Small intestine (tissue), 7 donors: Measurements from ENCODE around the gene FBXL17. TPM values are rescaled to one million over a fixed set of nuclear protein-coding genes. Genes with fewer than 3 reads are reported as not detected.

ENCODE experiments used
- DNase-seq, 2 donors: peaks; one replicate each; pipeline versions ENCODE4 v3.0.0 to v3.0.0-alpha.2; 2013
- FAIRE-seq: peaks from 2 replicates; lab custom pipeline; 2012; peaks lifted over from hg19 to GRCh38; lab: Jason Lieb, UNC
- H3K27ac ChIP-seq, 3 donors: one replicate each; pipeline ENCODE4 v1.5.1; 2013; ENCODE audit warnings: low read length in 2 of 3, mild to moderate bottlenecking in 2 of 3, control low read depth in 1 of 3, inconsistent platforms in 1 of 3, low read depth in 1 of 3, moderate library complexity in 1 of 3
- H3K27me3 ChIP-seq, 3 donors: one replicate each; pipeline ENCODE4 v1.6.1; 2013; ENCODE audit warnings: low read length in 3 of 3, inconsistent platforms in 1 of 3; ENCODE audit not compliant: control insufficient read depth in 3 of 3, insufficient read depth in 3 of 3
- H3K36me3 ChIP-seq, 3 donors: one replicate each; pipeline ENCODE4 v1.6.1; 2013; ENCODE audit warnings: low read length in 3 of 3, inconsistent platforms in 1 of 3, low read depth in 1 of 3, mild to moderate bottlenecking in 1 of 3, moderate library complexity in 1 of 3; ENCODE audit not compliant: control insufficient read depth in 3 of 3, insufficient read depth in 2 of 3
- H3K4me1 ChIP-seq, 3 donors: one replicate each; pipeline ENCODE4 v1.6.1; 2013; ENCODE audit warnings: low read length in 2 of 3, inconsistent platforms in 1 of 3, low read depth in 1 of 3, mild to moderate bottlenecking in 1 of 3, moderate library complexity in 1 of 3; ENCODE audit not compliant: control insufficient read depth in 3 of 3, insufficient read depth in 2 of 3
- H3K4me3 ChIP-seq, 3 donors: one replicate each; pipeline ENCODE4 v1.5.1; 2013; ENCODE audit warnings: low read length in 3 of 3, control low read depth in 1 of 3, inconsistent platforms in 1 of 3, low read depth in 1 of 3, mild to moderate bottlenecking in 1 of 3, moderate library complexity in 1 of 3
- H3K9me3 ChIP-seq, 2 donors: one replicate each; pipeline ENCODE4 v1.6.1; 2013; ENCODE audit warnings: low read depth in 1 of 2, low read length in 1 of 2; ENCODE audit not compliant: control insufficient read depth in 2 of 2, insufficient read depth in 1 of 2
- WGBS, 3 donors: extraction: QIAGEN DNeasy Blood & Tissue Kit; methylation state at CpG; one replicate each; pipeline ENCODE4 v1.1.7; 2013; 5-methylcytosine and 5-hydroxymethylcytosine counted together
- polyA plus RNA-seq, 4 donors: library from polyadenylated mRNA; stranded (reverse) in 3 of 4; unstranded in 1 of 4; fragments of 200-250 nt in 3 of 4; fragments of 120-200 nt in 1 of 4; gene quantifications; one replicate each; pipeline versions ENCODE4 v1.2.1 to v1.2.3, GENCODE V29; 2013
- donor health status: healthy with polysubstance abuse.
- donor health status: control.
- donor health status: control.
- donor health status: Bipolar disorder and iron deficiency.
- donor health status: healthy.

FBXL17 gene
- polyA plus RNA-seq, 4 donors: 5.4 to 20.6 (median 8.3) TPM

DNA sequence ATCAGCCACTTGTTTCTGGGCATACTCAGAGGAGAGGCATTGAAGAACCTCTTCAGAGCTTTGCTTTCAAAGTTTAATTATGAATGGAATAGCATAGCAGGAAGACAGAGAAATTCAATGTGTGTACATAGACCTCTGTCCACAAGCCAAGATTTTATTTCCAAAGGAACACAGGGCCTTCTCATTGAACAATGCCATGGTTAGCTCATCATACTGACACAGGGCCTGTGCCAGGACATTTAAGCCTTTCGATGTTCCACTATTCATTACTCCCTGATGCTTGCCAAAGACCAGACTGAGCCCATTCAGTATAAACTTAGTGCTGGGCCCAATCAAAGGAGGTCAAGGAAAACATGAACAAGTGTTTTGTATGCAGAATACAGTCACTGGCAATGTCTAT, 280.8 kb downstream of the FBXL17 start:
- peaks cover 0 to 4% (median 0%) of the 10 kb centered on the region in 3 donors for H3K36me3 ChIP-seq
- no peaks in the 10 kb centered on the region for H3K4me1 ChIP-seq
- DNase-seq (no peak), FAIRE-seq (no peak)
- H3K27me3 ChIP-seq: no peaks in the 10 kb centered on the region
- no peaks in the 10 kb centered on the region for H3K9me3 ChIP-seq
- H3K27ac ChIP-seq: no peak overlapping the region
- WGBS, 3 donors: 58 to 88% (median 81%) methylated on average over 1 of the region's 1 CpG
- no peak overlapping the region for H3K4me3 ChIP-seq

DNA sequence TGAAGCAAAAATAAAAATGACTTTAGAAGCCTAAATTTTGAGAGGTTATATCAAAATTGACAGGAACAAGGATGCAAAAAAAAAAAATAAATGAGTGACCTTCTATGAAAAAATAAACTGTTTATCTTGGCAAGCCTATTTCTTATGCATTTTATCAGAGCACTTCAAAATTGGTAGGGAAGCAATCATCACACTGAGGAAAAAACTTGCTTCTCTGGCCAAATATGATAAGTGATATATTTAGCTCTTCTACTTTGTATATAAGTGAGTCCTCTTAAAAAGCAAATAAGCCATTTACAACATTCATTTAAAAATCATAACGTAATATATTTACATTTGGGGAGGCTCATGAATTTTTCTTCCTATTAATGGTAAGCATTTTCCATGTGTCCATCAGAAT, 287.1 kb downstream of the FBXL17 start:
- WGBS, 3 donors: 63 to 100% (median 85%) methylated on average over 1 of the region's 1 CpG
- FAIRE-seq: no peak
- H3K36me3 ChIP-seq: no peaks in the 10 kb centered on the region
- DNase-seq: no peak
- H3K9me3 ChIP-seq: no peaks in the 10 kb centered on the region
- no peaks in the 10 kb centered on the region for H3K27me3 ChIP-seq
- H3K27ac ChIP-seq: no peak overlapping the region
- no peaks in the 10 kb centered on the region for H3K4me1 ChIP-seq
- H3K4me3 ChIP-seq: no peak overlapping the region

DNA sequence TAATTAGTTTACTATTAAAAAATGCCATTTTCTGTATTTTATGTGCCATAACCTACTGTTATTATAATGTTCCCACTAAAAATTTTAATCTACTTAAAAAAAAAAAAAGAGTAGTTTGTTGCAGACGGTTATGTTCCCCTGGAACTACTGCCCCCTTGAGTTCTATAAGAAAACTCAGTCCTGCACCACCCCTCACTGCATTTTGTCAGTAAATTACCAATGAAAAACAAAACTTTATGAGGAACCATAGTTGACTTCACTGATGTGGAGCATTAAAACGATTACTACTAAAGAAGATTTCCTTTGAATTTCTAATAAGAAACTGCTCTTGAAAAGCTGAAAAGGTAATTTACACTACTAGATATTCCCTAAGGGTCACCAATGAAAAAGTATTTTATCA, 288.7 kb downstream of the FBXL17 start:
- DNase-seq (peak in 1 of 2 donors; percentile 3), FAIRE-seq (no peak)
- no peaks in the 10 kb centered on the region for H3K9me3 ChIP-seq
- 40 to 51% (median 50%) methylated on average over 2 of the region's 2 CpGs for WGBS, 3 donors
- no peaks in the 10 kb centered on the region for H3K36me3 ChIP-seq
- H3K4me3 ChIP-seq: no peak overlapping the region
- no peak overlapping the region for H3K27ac ChIP-seq
- no peaks in the 10 kb centered on the region for H3K27me3 ChIP-seq
- H3K4me1 ChIP-seq: no peaks in the 10 kb centered on the region

DNA sequence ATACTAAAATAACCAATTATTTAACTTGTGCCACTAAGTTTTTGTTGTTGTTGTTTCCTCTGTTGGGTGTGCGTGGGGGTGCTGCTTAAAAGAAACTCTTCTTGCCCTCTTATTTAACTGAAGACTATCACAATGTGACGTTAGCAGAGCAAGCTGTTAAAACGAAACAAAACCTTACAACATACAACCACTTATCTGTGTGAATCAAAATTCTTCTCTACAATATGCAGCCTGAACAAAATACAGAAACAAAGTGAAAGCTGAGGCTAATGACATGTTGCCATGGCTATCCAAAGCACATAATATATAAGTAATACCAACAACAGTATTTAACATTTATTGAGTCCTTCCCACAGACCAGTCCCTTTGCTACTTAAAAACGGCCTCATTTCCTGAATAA, 291.0 kb downstream of the FBXL17 start:
- FAIRE-seq (no peak), DNase-seq (no peak)
- H3K27me3 ChIP-seq: no peaks in the 10 kb centered on the region
- peaks cover 0 to 4% (median 0%) of the 10 kb centered on the region in 3 donors for H3K36me3 ChIP-seq
- H3K9me3 ChIP-seq: no peaks in the 10 kb centered on the region
- no peaks in the 10 kb centered on the region for H3K4me1 ChIP-seq
- no peak overlapping the region for H3K4me3 ChIP-seq
- 78 to 90% (median 89%) methylated on average over 4 of the region's 4 CpGs for WGBS, 3 donors
- no peak overlapping the region for H3K27ac ChIP-seq

DNA sequence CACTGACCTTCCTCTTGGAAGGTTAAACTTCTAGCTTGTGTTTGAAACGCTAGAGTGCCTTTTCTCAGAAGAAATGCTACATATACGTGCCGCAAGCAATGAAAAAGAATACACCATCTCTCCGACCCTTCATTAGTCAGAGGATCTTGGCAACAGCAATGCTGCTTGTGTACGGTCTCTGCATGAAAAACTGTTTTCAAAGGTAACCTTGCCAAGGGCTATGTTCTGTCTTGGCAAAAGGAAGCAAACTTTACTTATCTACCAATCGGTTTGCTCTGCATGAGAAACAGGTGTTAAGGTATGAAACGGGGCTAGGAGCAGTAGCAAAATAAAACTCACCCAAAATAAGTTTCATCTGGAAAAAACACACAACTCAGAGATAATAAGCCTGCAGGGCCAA, 297.8 kb downstream of the FBXL17 start:
- no peak overlapping the region for H3K27ac ChIP-seq
- H3K4me3 ChIP-seq: no peak overlapping the region
- FAIRE-seq: no peak
- no peaks in the 10 kb centered on the region for H3K27me3 ChIP-seq
- peaks cover 0 to 4% (median 0%) of the 10 kb centered on the region in 3 donors for H3K36me3 ChIP-seq
- H3K9me3 ChIP-seq: no peaks in the 10 kb centered on the region
- no peaks in the 10 kb centered on the region for H3K4me1 ChIP-seq
- 62 to 64% (median 63%) methylated on average over 7 of the region's 7 CpGs for WGBS, 3 donors
- DNase-seq: no peak

DNA sequence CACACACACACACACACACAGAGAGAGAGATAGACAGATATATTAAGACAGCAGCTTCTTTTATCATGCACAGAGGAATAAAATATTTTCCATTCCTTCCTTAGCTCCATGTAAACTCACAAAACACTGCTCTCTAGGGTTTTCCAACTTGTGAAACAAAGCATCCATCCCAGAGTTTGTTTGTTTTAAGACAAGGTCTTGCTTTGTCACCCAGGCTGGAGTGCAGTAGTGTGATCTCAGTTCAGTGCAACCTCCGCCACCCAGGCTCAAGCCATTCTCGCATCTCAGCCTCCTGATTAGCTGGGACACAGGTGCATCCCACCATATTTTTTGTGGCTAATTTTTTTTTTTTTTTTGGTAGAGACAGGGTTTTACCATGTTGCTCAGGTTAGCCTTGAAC, 298.7 kb downstream of the FBXL17 start:
- peaks cover 0 to 4% (median 0%) of the 10 kb centered on the region in 3 donors for H3K36me3 ChIP-seq
- no peak overlapping the region for H3K27ac ChIP-seq
- no peak for FAIRE-seq
- no peaks in the 10 kb centered on the region for H3K4me1 ChIP-seq
- no peak overlapping the region for H3K4me3 ChIP-seq
- H3K9me3 ChIP-seq: no peaks in the 10 kb centered on the region
- no peak for DNase-seq
- 95 to 99% (median 98%) methylated on average over 2 of the region's 2 CpGs for WGBS, 3 donors
- no peaks in the 10 kb centered on the region for H3K27me3 ChIP-seq

DNA sequence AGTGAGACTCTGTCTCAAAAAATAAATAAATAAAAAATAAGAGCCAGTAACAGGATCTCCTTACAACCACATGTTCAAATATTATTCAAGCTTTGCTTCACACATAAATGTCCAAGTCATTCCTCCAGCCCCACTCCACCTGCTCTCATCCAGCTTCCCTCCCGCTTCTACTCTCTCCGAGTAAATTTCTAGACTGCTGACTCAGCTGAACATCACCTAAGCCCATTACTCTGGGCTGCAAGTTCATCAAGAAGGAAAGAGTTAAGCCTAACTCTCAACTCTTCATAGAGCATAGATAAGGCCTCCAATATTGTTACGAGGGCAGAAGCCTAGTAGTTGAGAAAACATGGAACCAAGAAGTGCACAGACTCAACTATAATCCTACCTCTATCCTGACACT, 300.2 kb downstream of the FBXL17 start:
- H3K36me3 ChIP-seq: peaks cover 0 to under 1% (median 0%) of the 10 kb centered on the region in 3 donors
- WGBS, 3 donors: 91 to 99% (median 92%) methylated on average over 3 of the region's 3 CpGs
- H3K9me3 ChIP-seq: no peaks in the 10 kb centered on the region
- H3K4me1 ChIP-seq: no peaks in the 10 kb centered on the region
- FAIRE-seq (no peak), DNase-seq (no peak)
- no peaks in the 10 kb centered on the region for H3K27me3 ChIP-seq
- no peak overlapping the region for H3K27ac ChIP-seq
- H3K4me3 ChIP-seq: no peak overlapping the region

DNA sequence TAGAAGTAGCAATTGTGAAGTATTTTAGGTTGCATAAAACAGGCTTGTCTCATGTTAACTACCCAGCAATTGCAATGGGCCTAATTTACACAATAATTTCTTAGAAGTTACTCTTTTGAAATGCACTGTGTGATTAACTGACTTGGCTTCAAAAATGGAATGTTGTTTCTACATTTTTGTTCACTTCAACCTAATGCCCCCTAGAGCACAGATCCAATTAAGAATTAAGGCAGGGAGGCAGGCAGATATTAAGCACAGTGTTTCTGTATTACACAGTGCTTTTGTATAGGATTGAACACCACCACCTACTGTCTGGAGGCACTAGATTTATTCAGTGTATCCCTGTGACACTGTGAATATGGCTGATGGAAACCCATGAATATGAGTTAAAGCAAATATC, 302.1 kb downstream of the FBXL17 start:
- no peaks in the 10 kb centered on the region for H3K27me3 ChIP-seq
- no peaks in the 10 kb centered on the region for H3K9me3 ChIP-seq
- DNase-seq: no peak
- no peak for FAIRE-seq
- H3K4me1 ChIP-seq: no peaks in the 10 kb centered on the region
- no peaks in the 10 kb centered on the region for H3K36me3 ChIP-seq
- H3K27ac ChIP-seq: no peak overlapping the region
- H3K4me3 ChIP-seq: no peak overlapping the region

DNA sequence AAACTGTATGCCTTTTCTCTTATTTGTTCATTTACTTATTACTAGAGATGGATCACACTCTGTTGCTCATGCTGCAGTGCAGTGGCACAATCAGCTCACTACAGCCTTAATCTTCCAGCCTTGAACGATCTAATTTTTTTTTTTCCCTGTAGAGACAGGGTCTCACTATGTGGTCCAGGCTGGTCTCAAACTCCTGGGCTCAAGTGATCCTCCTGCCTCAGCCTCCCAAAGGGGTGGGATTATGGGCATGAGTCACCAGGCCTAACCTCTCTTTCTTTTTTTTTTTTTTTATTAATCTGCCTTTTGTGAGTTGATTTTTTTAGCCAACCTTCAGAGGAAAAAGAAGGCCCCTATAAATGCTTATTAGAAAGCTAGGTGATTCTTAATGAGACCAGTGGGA, 303.0 kb downstream of the FBXL17 start:
- Histone ChIP-seq H3K9me3 (peaks cover 0 to under 1% of the 10 kb centered on the region in 2 donors), H3K27ac (no peak overlapping the region), H3K36me3 (no peaks in the 10 kb centered on the region), H3K4me3 (no peak overlapping the region), H3K4me1 (no peaks in the 10 kb centered on the region), H3K27me3 (no peaks in the 10 kb centered on the region)
- no peak for DNase-seq
- WGBS, 3 donors: 89 to 95% (median 91%) methylated on average over 1 of the region's 1 CpG
- FAIRE-seq: no peak
